Esophagus squamous epithelium (tissue), 5 donors: Measurements from ENCODE around the gene MAP2K7. TPM values are rescaled to one million over a fixed set of nuclear protein-coding genes. Genes with fewer than 3 reads are reported as not detected.

Experiments
- DNase-seq: peaks from one replicate; lab custom pipeline; 2025; lab: John Stamatoyannopoulos, UW
- H3K27ac ChIP-seq, 4 donors: fragments of 200-600 bp; sonication (generic); one replicate each; pipeline ENCODE4 v1.5.1; 2016 to 2019; ENCODE audit warnings: mild to moderate bottlenecking in 1 of 4
- H3K27me3 ChIP-seq, 4 donors: fragments of 200-600 bp; sonication (generic); 1 replicate in 3 of 4; 2 replicates in 1 of 4; pipeline versions ENCODE4 v1.5.1 to v1.6.0; 2017 to 2021; ENCODE audit warnings: antibody characterized with exemption in 1 of 4
- H3K36me3 ChIP-seq, 3 donors: fragments of 200-600 bp; sonication (generic); one replicate each; pipeline ENCODE4 v1.5.1; 2016 to 2019
- H3K4me1 ChIP-seq, 3 donors: fragments of 200-600 bp; sonication (generic); one replicate each; pipeline ENCODE4 v1.5.1; 2017 to 2019
- H3K4me3 ChIP-seq, 4 donors: fragments of 200-600 bp; sonication (generic); 1 replicate in 3 of 4; 2 replicates in 1 of 4; pipeline ENCODE4 v1.5.1; 2016 to 2019; ENCODE audit warnings: mild to moderate bottlenecking in 2 of 4, moderate library complexity in 1 of 4
- H3K9me3 ChIP-seq, 3 donors: fragments of 200-600 bp; sonication (generic); one replicate each; pipeline ENCODE4 v1.5.1; 2016 to 2019
- CTCF ChIP-seq, 6 experiments: fragments of 450-650 bp in 4 of 6; fragments of 200-600 bp in 2 of 6; sonication (generic) in 2 of 6; IDR thresholded peaks; one replicate each; pipeline ENCODE4 v1.5.1; 2016 to 2019; ENCODE audit warnings: antibody characterized with exemption in 6 of 6, mild to moderate bottlenecking in 4 of 6, moderate library complexity in 4 of 6
- POLR2A ChIP-seq, 4 donors: fragments of 450-650 bp; IDR thresholded peaks; one replicate each; pipeline ENCODE4 v1.6.1; 2017; ENCODE audit warnings: antibody characterized with exemption in 4 of 4, mild to moderate bottlenecking in 4 of 4, moderate library complexity in 3 of 4
- WGBS, 2 donors: methylation state at CpG; one replicate each; pipeline ENCODE4 v1.1.5; 2018; 5-methylcytosine and 5-hydroxymethylcytosine counted together
- intact Hi-C: fragments of 100-400 bp; cut with DNase I; formaldehyde crosslinking; loops from one replicate; pipeline ENCODE4 v1.15.0; 2022
- total RNA-seq, 4 donors: library from RNA; depleted of rRNA; stranded (reverse); fragments of >200 nt; gene quantifications; one replicate each; pipeline ENCODE4 v1.1.0, GENCODE V29; 2016
- donor health status: DM: yes; HTN: yes; CAD: no.

MAP2K7 gene
- total RNA-seq, 4 donors from 2014 or later = 8.6 to 17.3 (median 13.8) TPM

GRCh38 chr19:7869910-7870511 lies 33.7 kb upstream of the MAP2K7 start:
- DNase-seq = no peak
- 16 to 33% methylated on average over 9 to 16 of the region's 30 CpGs for WGBS, 2 donors

GRCh38 chr19:7870571-7871436 lies 32.9 kb upstream of the MAP2K7 start:
- Histone ChIP-seq H3K4me3 (no peak overlapping the region), H3K36me3 (no peaks in the 10 kb centered on the region), H3K4me1 (peaks cover 29 to 84% (median 41%) of the 10 kb centered on the region in 3 donors), H3K27me3 (peaks cover 11 to 68% (median 21%) of the 10 kb centered on the region in 4 donors), H3K9me3 (no peaks in the 10 kb centered on the region), H3K27ac (peak overlapping the region in 2 of 4 donors; percentile 4 to 58)
- intact Hi-C loops = no loop called here
- DNase-seq = no peak
- WGBS, 2 donors = 51 to 52% methylated on average over 11 of the region's 11 CpGs
- no peak for TF ChIP-seq CTCF (IDR thresholded peaks at IDR 0.05)

More at GRCh38 chr19:7869910-7870511, 33.7 kb upstream of the MAP2K7 start:
- Histone ChIP-seq H3K4me1 (peaks cover 32 to 92% (median 41%) of the 10 kb centered on the region in 3 donors), H3K36me3 (no peaks in the 10 kb centered on the region), H3K27me3 (peaks cover 11 to 68% (median 21%) of the 10 kb centered on the region in 4 donors), H3K4me3 (peak overlapping the region; percentile 39 to 64 (median 52)), H3K27ac (peak overlapping the region; percentile 72 to 86 (median 82)), H3K9me3 (no peaks in the 10 kb centered on the region)
- intact Hi-C loops = no loop called here
- TF ChIP-seq POLR2A (IDR thresholded peaks at IDR 0.05) (no peak), CTCF (IDR thresholded peaks at IDR 0.05) (no peak)

DNA sequence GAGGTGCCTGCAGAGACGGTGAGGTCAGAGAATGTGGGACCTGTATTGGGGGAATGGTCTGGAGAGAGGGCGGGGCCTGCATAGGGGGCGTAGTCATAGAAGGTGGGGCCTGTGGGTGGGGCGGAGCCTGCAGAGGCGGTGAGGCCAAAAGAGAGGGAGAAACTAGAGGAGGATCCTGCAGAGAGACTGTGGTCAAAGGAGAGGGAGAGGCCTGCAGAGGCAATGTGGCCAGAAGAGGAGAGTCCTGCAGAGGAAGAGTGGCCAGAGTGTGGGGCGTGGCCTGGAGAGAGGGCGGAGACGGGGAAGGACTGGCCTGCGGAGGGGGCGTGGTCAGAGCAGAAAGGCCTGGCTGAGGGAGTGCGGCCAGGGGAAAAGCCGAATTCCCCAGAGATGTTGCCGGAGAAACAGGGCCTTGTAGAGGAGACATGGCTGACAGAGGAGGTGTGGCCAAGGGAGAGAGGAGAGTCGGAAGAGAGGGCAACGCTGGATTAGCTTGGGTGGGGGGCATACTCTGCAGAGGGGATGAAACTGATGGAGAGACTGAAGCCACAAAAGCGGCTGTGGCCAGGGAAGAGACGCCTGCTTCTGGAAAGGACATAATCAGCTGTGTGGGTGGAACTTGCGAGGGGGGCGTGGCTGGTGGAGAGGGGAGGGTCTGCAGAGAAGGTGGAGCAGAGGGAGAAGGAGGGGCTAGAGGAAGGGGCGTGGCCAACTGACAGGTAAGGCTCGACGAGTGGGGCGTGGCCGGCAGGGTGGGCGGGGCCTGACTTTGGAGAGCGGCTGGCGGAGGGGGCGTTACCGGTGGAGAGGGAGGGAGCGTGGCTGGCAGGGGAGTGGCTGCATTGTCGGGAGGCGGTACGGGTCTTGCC lies 32.0 kb upstream of the MAP2K7 start:
- no peak for TF ChIP-seq POLR2A (IDR thresholded peaks at IDR 0.05)
- no peak for TF ChIP-seq CTCF (IDR thresholded peaks at IDR 0.05)
- 7% methylated on average over 33 of the region's 33 CpGs for WGBS, 2 donors
- Histone ChIP-seq H3K4me3 (peak overlapping the region in 3 of 4 donors; percentile 15 to 44 (median 27)), H3K9me3 (no peaks in the 10 kb centered on the region), H3K36me3 (no peaks in the 10 kb centered on the region), H3K27ac (peak overlapping the region in 3 of 4 donors; percentile 18 to 58 (median 23)), H3K4me1 (peaks cover 28 to 76% (median 41%) of the 10 kb centered on the region in 3 donors), H3K27me3 (peaks cover 11 to 70% (median 21%) of the 10 kb centered on the region in 4 donors)
- intact Hi-C loops = no loop called here
- DNase-seq = no peak

DNA sequence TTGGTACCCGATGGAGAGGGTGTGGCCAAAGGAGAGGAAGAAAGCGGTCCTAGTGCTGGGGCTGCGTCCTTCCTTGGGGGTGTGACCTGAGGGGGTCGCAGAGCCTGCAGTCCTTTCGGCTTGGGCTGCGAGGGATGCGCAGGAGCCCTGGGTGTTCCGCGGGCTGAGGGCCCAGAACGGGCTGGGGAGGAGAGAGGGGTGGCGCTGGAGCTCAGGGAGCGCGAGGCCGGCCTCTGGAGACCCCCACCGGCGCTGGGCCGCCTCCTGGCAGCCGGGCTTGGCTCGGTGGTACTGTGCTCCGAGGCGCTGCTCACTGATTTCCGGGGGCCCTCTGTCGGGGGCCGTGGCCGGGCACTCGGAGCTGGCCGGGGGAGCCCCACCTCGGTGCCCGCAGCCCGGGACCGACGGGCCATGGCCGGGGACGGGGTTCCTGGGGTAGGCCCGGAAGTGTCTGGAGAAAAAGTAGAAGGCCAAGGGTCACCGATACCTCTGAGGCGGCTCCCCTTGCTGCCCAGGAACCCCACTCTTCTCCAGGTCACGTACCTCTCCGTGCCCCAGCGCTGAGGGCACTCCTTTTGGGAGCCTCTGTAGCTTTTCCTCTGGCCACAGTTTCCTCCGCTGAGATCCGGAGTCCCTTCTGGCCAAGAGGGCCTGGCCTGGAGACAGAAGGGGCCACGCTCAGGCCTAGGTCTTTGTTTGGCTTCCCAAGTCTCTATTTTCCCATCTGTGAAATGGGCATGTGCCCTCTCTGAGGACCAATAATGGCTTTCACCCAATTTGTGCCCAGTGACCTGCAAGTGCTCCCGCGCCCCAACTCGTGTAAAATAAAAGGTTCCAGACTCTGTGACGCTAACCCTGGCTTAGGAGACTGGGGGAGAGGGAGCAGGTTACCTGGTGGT lies 31.1 kb upstream of the MAP2K7 start:
- Histone ChIP-seq H3K4me3 (peak overlapping the region in 2 of 4 donors; percentile 27 to 44), H3K27me3 (peaks cover 11 to 67% (median 21%) of the 10 kb centered on the region in 4 donors), H3K4me1 (peaks cover 28 to 73% (median 41%) of the 10 kb centered on the region in 3 donors), H3K27ac (no peak overlapping the region), H3K9me3 (no peaks in the 10 kb centered on the region), H3K36me3 (no peaks in the 10 kb centered on the region)
- intact Hi-C loops = no loop called here
- no peak for DNase-seq
- TF ChIP-seq CTCF (IDR thresholded peaks at IDR 0.05) (no peak), POLR2A (IDR thresholded peaks at IDR 0.05) (no peak)
- 32 to 69% methylated on average over 8 to 19 of the region's 47 CpGs for WGBS, 2 donors
